HG02852 (cell line): ENCODE data around the gene MARCHF6.

Experiments
- ATAC-seq: cut with Tn5 transposase; IDR thresholded peaks from one replicate; pipeline ENCODE4 v1.9.1; 2021; ENCODE audit warnings: mild to moderate bottlenecking, moderate library complexity; ENCODE audit not compliant: unreplicated experiment

MARCHF6 gene, protein sequence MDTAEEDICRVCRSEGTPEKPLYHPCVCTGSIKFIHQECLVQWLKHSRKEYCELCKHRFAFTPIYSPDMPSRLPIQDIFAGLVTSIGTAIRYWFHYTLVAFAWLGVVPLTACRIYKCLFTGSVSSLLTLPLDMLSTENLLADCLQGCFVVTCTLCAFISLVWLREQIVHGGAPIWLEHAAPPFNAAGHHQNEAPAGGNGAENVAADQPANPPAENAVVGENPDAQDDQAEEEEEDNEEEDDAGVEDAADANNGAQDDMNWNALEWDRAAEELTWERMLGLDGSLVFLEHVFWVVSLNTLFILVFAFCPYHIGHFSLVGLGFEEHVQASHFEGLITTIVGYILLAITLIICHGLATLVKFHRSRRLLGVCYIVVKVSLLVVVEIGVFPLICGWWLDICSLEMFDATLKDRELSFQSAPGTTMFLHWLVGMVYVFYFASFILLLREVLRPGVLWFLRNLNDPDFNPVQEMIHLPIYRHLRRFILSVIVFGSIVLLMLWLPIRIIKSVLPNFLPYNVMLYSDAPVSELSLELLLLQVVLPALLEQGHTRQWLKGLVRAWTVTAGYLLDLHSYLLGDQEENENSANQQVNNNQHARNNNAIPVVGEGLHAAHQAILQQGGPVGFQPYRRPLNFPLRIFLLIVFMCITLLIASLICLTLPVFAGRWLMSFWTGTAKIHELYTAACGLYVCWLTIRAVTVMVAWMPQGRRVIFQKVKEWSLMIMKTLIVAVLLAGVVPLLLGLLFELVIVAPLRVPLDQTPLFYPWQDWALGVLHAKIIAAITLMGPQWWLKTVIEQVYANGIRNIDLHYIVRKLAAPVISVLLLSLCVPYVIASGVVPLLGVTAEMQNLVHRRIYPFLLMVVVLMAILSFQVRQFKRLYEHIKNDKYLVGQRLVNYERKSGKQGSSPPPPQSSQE

DNA sequence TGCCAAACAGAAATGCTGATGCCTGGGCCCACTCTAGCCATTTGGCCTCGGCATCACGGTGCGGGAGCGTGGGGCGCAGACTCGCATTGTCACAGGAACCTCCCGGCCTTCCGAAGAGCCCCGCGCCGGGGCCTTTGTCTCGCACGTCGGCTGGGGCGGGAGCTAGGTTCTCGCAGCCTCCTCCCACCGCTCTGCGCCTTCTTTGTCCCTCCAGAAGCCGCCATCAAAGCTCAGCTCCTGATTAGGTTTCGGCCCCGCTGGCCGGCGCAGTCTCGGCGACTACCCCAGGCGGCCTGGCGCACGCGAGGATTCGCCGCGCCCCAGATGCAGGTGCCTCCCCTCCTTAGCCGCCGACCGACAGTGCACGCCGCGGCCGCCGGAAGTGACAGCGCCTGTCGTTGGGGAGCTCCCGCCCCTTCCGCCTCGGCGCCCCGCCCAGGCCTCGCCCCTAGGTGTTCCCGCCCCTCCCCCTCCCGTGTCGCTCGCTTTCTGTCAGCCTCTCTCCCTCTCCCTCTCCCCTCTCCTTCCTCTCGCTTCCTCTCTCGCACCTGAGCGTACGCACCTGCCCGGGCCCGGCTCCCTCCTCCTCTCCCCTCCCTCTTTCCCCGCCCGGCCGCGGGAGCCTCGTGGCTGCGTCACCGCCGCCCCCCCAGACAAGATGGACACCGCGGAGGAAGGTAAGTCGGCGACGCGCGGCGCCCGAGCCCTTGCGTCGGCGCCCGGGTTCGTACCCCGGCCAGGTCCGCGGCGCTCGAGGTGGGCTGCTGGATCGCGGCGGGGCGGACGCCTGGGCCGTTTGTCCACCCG, at the start of gene MARCHF6:
Gene MARCHF6, plus strand, starts transcription at position 455 of the 807 bp plus-strand sequence. Its CDS starts 204 bp downstream, at position 659.
- ATAC-seq, result peak; percentile 83

GRCh38 chr5:10303699-10304170, 49.8 kb upstream of the MARCHF6 start:
- ATAC-seq, result no peak

- no peak for ATAC-seq
Measured at GRCh38 chr5:10304932-10305331, 48.6 kb upstream of the MARCHF6 start.

DNA sequence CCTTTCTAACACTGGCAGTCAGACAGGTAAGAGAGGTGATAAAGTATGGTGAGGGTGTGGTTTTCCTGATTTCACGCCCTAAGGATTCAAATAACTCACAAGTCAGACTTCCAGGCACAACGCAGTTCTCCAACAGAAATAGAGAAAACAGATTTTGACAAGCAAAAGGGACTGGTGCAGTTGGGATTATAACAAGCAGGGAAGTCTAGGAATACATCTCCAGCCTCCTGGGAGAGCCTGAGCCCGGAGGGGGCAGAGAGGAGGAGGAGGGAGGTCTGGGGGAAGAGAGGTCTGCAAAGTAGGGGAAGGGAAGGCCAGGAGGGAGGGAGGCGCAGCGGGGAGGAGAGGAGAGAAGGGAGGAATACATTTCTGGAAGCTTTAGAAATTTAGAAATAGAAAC, 47.4 kb upstream of the MARCHF6 start:
- no peak for ATAC-seq

- ATAC-seq, result no peak
Measured at GRCh38 chr5:10306806-10307205, 46.7 kb upstream of the MARCHF6 start.

DNA sequence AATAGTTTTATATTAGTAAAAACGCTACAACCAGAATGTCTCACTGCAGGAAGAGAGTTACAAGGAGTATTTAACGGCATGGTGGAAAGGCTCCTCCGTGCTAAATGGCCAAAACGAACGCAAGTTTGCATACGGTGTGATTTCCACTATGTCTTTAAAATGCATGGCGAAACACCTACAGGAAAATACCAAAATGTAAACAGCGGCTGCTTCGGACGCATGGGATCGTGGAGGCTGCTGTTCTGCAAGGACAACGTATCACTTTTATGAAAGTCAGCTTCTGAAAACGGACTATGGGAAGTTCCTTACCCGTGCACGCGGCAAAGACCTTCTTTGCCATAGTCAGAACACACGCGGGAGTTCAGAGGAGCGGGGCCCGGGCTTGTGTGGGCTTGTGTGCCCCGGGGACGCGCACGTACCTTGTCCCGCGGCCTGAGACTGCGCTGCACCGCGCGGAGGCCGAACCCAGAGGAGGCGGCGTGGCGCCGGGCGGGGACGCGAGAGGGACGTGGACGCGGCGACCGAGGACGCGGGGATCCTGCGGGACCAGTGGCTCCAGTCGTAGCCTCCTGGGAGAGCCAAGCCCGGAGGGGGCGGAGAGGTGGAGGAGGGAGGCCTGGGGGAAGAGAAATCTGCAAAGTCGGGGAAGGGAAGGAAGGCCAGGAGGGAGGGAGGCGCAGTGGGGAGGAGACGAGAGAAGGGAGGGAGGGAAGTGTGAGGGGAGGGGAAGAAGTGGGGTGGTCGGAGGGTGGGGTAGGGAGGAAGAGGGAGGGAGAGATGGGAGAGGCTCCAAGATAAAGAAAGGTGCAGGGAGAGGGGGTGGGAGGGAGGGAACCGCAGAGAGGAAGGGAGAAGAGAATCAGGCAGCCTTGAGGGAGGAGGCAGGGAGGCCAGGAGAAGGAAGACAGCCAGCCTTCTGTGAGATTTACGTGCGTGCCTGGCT, 46.0 kb upstream of the MARCHF6 start, which contains the start of gene CMBL:
Gene CMBL, minus strand, starts transcription at position 697 of the 943 bp plus-strand sequence. CDS start 17,140 bp downstream, outside the sequence.
- ATAC-seq, result peak; percentile 78

DNA sequence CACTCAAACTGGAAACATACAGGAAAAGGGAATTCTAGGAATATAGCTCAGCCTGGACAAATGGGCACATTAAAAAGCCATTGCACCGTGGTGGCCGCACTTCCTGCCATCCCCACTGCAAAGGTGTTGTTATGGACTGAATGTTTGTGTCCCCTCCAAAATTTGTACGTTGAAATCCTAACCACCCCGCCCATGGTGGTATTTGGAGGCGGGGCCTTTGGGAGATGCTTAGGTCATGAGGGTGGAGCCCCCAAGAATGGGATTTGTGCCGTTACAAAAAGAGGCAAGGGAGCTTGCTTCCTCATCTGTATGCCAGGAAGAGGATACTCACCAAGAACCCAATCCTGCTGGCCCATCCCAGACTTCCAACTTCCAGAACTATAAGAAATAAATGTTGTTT, 44.7 kb upstream of the MARCHF6 start:
- no peak for ATAC-seq

DNA sequence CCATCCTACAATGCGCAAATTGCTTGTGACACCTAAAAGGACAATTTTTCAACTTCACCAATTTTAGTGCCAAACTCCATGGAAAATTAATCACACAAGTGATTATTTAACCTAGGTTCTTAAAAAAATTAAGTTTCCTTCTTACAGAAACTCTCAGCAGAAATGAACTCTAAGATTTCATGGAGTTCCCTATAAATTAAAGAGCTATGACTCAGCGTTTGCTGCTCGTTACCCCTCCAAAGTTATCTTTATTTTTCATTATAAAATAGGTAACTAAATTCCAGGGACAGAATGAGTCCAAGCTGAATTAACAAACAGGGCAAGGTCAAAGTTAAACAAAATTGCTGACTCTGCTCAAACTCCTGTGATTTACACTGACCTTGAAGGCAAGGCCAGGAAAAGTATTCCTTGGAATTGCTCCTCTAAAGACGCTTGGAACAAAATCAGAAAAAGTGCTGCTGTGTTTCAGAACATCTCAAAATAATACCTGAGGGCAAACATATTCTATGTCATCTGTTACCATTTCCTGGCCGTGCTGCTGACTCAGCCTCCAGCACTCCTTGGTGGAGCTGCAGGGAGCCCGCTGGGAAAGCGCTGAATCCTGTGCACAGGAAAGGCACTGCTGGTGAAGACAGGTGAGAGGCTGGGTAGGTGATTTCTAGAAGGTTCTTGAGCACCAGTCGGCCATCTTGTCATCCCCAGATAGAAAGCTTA, 43.3 kb upstream of the MARCHF6 start:
- ATAC-seq, result no peak

DNA sequence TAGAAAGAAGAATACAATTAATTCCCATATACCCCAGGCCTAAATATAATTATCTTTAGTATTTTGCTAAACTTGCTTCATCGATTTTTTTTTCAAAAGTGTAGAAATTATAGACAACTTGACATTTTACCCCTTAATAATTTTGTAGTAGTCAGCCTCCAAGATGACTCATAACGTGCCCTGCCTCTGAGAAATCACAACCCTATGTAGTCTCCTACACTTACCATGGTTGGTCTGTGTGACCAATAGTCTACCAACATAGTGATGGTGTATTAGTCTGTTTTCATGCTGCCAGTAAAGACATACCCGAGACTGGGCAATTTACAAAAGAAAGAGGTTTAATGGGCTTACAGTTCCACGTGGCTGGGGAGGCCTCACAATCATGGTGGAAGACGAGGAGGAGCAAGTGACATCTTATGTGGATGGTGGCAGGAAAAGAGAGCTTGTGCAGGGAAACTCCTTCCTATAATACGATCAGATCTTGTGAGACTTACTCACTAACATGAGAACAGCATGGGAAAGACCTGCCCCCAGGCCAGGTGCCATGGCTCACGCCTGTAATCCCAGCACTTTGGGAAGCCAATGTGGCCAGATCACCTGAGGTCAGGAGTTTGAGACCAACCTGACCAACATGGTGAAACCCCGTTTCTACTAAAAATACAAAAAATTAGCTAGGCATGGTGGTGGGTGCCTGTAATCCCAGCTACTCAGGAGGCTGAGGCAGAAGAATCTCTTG, 42.5 kb upstream of the MARCHF6 start:
- ATAC-seq, result peak; percentile 68

GRCh38 chr5:10311595-10312425, 41.7 kb upstream of the MARCHF6 start:
- no peak for ATAC-seq

- no peak for ATAC-seq
Measured at GRCh38 chr5:10315201-10315600, 38.3 kb upstream of the MARCHF6 start.

DNA sequence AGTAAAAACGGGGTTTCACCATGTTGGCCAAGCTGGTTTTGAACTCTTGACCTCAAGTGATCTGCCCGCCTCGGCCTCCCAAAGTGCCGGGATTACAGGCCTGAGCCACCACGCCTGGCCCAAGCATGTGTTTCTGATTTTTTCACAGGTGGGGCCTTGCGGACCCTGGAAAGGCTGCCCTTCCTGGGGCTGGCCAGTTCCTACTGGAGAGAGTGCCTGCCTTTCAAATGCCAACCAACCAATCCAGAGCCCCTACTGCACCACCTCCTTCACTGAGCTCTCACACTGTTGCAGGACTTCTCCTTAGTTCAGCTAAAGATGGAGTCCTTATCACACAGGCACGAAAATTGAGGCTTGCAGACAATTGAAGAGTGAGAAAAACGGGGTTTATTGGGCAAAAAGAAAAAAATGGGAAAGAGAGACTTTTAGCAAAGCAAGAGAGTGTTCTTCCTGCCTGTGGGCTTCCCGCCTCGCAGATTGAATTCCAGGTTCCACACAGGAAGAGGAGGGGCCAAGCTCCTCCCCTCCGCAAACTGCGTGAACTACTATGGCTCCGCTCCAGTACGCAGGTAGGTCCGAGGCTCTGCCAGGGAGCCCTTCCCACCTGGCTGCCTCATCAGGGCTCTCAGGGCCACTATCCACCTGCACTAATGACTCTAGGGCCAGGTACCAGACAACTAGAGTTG, 37.5 kb upstream of the MARCHF6 start:
- ATAC-seq, result no peak

GRCh38 chr5:10317825-10318682, 35.4 kb upstream of the MARCHF6 start:
- ATAC-seq, result peak; percentile 74

DNA sequence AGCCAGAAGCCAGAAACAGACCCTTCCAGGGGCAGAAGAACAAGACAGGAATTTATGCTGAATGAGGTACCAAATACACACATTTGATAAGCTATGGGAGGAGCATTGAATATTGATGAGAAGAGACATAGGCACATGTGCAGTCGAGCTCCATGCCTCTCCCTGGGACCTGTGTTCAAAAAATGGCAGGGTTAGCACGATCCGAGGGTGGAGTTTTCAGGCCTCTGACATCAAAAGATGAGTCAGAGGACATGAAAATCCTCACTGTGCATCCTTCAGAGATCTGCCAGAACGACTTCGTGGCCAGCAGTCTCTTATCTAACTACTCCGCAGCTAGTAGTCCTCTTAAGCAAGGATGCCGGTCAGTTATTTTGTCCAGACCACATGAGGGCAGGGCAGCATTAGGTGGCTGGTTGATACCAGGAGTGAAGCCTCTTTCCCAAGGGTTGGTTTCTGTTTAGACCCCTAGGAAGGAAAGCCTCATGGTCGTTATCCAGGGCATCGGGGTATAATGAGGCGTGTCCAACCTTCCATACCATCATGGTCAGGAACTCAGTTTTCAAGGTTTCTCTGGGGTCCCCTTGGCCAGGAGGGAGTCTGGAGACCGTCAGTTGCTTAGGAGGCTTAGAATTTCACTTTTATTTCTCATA, 34.2 kb upstream of the MARCHF6 start:
- no peak for ATAC-seq

DNA sequence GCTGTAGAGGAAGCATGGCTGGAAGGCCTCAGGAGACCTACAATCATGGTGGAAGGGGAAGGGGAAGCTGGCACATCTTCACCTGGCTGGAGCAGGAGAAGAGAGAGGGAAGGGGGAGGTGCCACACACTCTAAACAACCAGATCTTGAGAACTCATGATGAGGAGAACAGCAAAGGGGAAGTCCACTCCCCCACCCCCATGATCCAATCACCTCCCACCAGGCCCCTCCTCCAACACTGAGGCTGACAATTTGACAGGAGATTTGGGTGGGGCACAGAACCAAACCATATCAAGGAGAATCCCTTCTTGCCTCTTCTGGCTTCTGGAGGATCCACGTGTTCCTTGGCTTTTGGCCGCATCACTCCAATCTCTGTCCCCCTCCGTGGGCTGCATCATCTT, 32.7 kb upstream of the MARCHF6 start:
- no peak for ATAC-seq
